NOMO-1 treated with dmso at 0.1 percent for 144 hours (cell line): Measurements from ENCODE around the gene SRCAP.
A peak's percentile ranks its signal among the peaks of the same experiment; 100 is the strongest.

Experiments used
- DNase-seq: peaks from one replicate; lab custom pipeline; 2025; ENCODE audit not compliant: unreplicated experiment; lab: John Stamatoyannopoulos, UW

The SRCAP gene

GRCh38 chr16:30698816-30699614 is at the start of gene SRCAP:
SRCAP (plus strand) TSS chr16:30699171; CDS start chr16:30700825, 1,654 bp downstream.
- peak; percentile 70 for DNase-seq

- DNase-seq, result peak; percentile 30
Measured at GRCh38 chr16:30649725-30650368, 49.1 kb upstream of the SRCAP start.

GRCh38 chr16:30650369-30651123 is 48.4 kb upstream of the SRCAP start, which contains the start of gene PRR14:
PRR14 (plus strand) TSS chr16:30650960; CDS start chr16:30651646, 686 bp downstream.
- peak; percentile 99 for DNase-seq

- peak; percentile 62 for DNase-seq
Measured at GRCh38 chr16:30651124-30652004, 47.6 kb upstream of the SRCAP start.

- no peak for DNase-seq
Measured at GRCh38 chr16:30652005-30652296, 47.0 kb upstream of the SRCAP start.

- no peak for DNase-seq
Measured at GRCh38 chr16:30652718-30653117, 46.3 kb upstream of the SRCAP start.

- DNase-seq, result no peak
Measured at GRCh38 chr16:30654856-30655255, 44.1 kb upstream of the SRCAP start.

- no peak for DNase-seq
Measured at GRCh38 chr16:30655815-30656347, 43.1 kb upstream of the SRCAP start.

GRCh38 chr16:30656388-30656787 is 42.6 kb upstream of the SRCAP start:
- no peak for DNase-seq

- DNase-seq, result no peak
Measured at GRCh38 chr16:30656974-30657865, 41.8 kb upstream of the SRCAP start.

- DNase-seq, result peak; percentile 99
Measured at GRCh38 chr16:30657866-30658730, 40.9 kb upstream of the SRCAP start, which contains the start of gene FBRS. FBRS (plus strand) TSS chr16:30658431; CDS start chr16:30659519, 1,088 bp downstream.

- peak; percentile 99 for DNase-seq
Measured at GRCh38 chr16:30658731-30659506, 40.1 kb upstream of the SRCAP start.

GRCh38 chr16:30659507-30660423 is 39.2 kb upstream of the SRCAP start:
- DNase-seq, result no peak

- no peak for DNase-seq
Measured at GRCh38 chr16:30660424-30661261, 38.3 kb upstream of the SRCAP start.

GRCh38 chr16:30662449-30662848 is 36.5 kb upstream of the SRCAP start:
- no peak for DNase-seq

GRCh38 chr16:30663038-30663437 is 35.9 kb upstream of the SRCAP start:
- no peak for DNase-seq
